NCI-H187 (cell line): ENCODE measurements around the gene VAMP1.

ENCODE experiments used
- DNase-seq, 2 experiments: peaks; one replicate each; lab custom pipeline; 2025; lab: John Stamatoyannopoulos, UW

Gene VAMP1

GRCh38 chr12:6425590-6426531 is 44.6 kb downstream of the VAMP1 start:
- no peak for DNase-seq

GRCh38 chr12:6424866-6425265 is 45.6 kb downstream of the VAMP1 start:
- no peak for DNase-seq

- no peak for DNase-seq
Observed at GRCh38 chr12:6424008-6424347, 46.5 kb downstream of the VAMP1 start.

GRCh38 chr12:6423267-6424007 is 47.0 kb downstream of the VAMP1 start:
- DNase-seq = peak; percentile 58 to 72

- DNase-seq = no peak
Observed at GRCh38 chr12:6420364-6420763, 50.1 kb downstream of the VAMP1 start.

GRCh38 chr12:6418796-6419195 is 51.7 kb downstream of the VAMP1 start:
- no peak for DNase-seq

- no peak for DNase-seq
Observed at GRCh38 chr12:6416596-6416995, 53.9 kb downstream of the VAMP1 start.
